SU-DHL-6 (cell line): Measurements from ENCODE around the gene MTMR10.
A peak's percentile ranks its signal among the peaks of the same experiment; 100 is the strongest.

Experiments
- H2AFZ ChIP-seq: fragments of 200-600 bp; sonication (generic); 2 replicates; pipeline ENCODE4 v1.6.1; 2014; ENCODE audit warnings: low read depth, mild to moderate bottlenecking, moderate library complexity, mixed read lengths, antibody characterized with exemption, low read length; ENCODE audit not compliant: severe bottlenecking
- H3F3A ChIP-seq: fragments of 200-600 bp; shearing (Covaris generic); 2 replicates; pipeline ENCODE4 v1.6.0; 2016; ENCODE audit warnings: antibody characterized with exemption, mild to moderate bottlenecking; ENCODE audit not compliant: insufficient read depth
- H3K27ac ChIP-seq: fragments of 200-600 bp; sonication (generic); 2 replicates; pipeline ENCODE4 v1.5.1; 2016; ENCODE audit warnings: low read depth, mild to moderate bottlenecking, low read length, moderate library complexity, mixed read lengths
- H3K27me3 ChIP-seq: fragments of 200-600 bp; sonication (generic), shearing (Covaris generic); 2 replicates; pipeline ENCODE4 v1.6.0; 2014; ENCODE audit warnings: mild to moderate bottlenecking, low read length
- H3K36me3 ChIP-seq: fragments of 200-600 bp; sonication (generic); 2 replicates; pipeline ENCODE4 v1.6.1; 2014; ENCODE audit warnings: mild to moderate bottlenecking, low read length, mixed read lengths
- H3K4me2 ChIP-seq: fragments of 300-600, 200-600 bp; shearing (Covaris generic), sonication (generic); 2 replicates; pipeline ENCODE4 v1.6.0; 2014; ENCODE audit warnings: low read length, low read depth, mild to moderate bottlenecking; ENCODE audit not compliant: poor library complexity, severe bottlenecking
- H3K4me3 ChIP-seq: fragments of 200-600 bp; sonication (generic); 2 replicates; pipeline ENCODE4 v1.5.1; 2014; ENCODE audit warnings: antibody characterized with exemption, low read length, mild to moderate bottlenecking, mixed read lengths; ENCODE audit not compliant: insufficient read depth, poor library complexity, severe bottlenecking
- H3K79me2 ChIP-seq: fragments of 200-600 bp; sonication (generic); 2 replicates; pipeline ENCODE4 v1.6.1; 2014; ENCODE audit warnings: mild to moderate bottlenecking, low read length, moderate library complexity; ENCODE audit not compliant: insufficient read depth
- H3K9ac ChIP-seq: fragments of 200-600 bp; sonication (generic); 2 replicates; pipeline ENCODE4 v1.7.0; 2014; ENCODE audit warnings: mild to moderate bottlenecking, low read length
- H3K9me2 ChIP-seq: fragments of 200-600 bp; sonication (generic); replicated peaks from 2 replicates; pipeline ENCODE4 v1.6.1; 2014; ENCODE audit warnings: low read length; ENCODE audit not compliant: insufficient read depth
- H3K9me3 ChIP-seq: fragments of 200-600 bp; sonication (generic); 2 replicates; pipeline ENCODE4 v1.6.1; 2014; ENCODE audit warnings: low read length, mixed read lengths; ENCODE audit not compliant: insufficient read depth
- H4K20me1 ChIP-seq: fragments of 200-600 bp; sonication (generic); 2 replicates; pipeline ENCODE4 v1.6.1; 2014; ENCODE audit warnings: low read depth, mild to moderate bottlenecking, antibody characterized with exemption, low read length, moderate library complexity, mixed read lengths
- CTCF ChIP-seq: fragments of 200-600 bp; sonication (generic); IDR thresholded peaks from one replicate; pipeline ENCODE4 v1.5.1; 2017; ENCODE audit warnings: antibody characterized with exemption, mild to moderate bottlenecking, low read length, moderate library complexity; ENCODE audit not compliant: insufficient read depth, poor library complexity, severe bottlenecking
- EZH2phosphoT487 ChIP-seq: fragments of 200-600 bp; sonication (generic), shearing (Covaris generic); conservative IDR thresholded peaks from 2 replicates; pipeline ENCODE4 v1.6.1; 2018; ENCODE audit warnings: mild to moderate bottlenecking, antibody characterized with exemption, low read length, moderate library complexity, mixed read lengths

Gene MTMR10

GRCh38 chr15:31004220-31004733, 12.8 kb upstream of the MTMR10 start:
- no peaks in the 10 kb centered on the region for H3K27me3 ChIP-seq
- no peaks in the 10 kb centered on the region for H3K9me3 ChIP-seq
- H3F3A ChIP-seq, result peaks cover 6% of the 10 kb centered on the region; the same call in 1 of the 2 replicates
- no peak overlapping the region for H2AFZ ChIP-seq
- H4K20me1 ChIP-seq, result no peaks in the 10 kb centered on the region
- H3K79me2 ChIP-seq, result no peaks in the 10 kb centered on the region
- H3K36me3 ChIP-seq, result no peaks in the 10 kb centered on the region
- peak overlapping the region; percentile 26; the same call in 1 of the 2 replicates for H3K9ac ChIP-seq
- H3K27ac ChIP-seq, result no peak overlapping the region
- no peak for TF ChIP-seq EZH2phosphoT487
- no peak for TF ChIP-seq CTCF
- peak overlapping the region; percentile 47 for H3K4me2 ChIP-seq
- no peaks in the 10 kb centered on the region for H3K9me2 ChIP-seq
- H3K4me3 ChIP-seq, result no peak overlapping the region

GRCh38 chr15:31001702-31002101, 10.3 kb upstream of the MTMR10 start:
- no peak overlapping the region for H3K27ac ChIP-seq
- no peak overlapping the region for H3K9ac ChIP-seq
- peaks cover 6% of the 10 kb centered on the region; the same call in 1 of the 2 replicates for H3F3A ChIP-seq
- H3K79me2 ChIP-seq, result no peaks in the 10 kb centered on the region
- H3K27me3 ChIP-seq, result no peaks in the 10 kb centered on the region
- no peaks in the 10 kb centered on the region for H3K9me3 ChIP-seq
- H2AFZ ChIP-seq, result no peak overlapping the region
- no peaks in the 10 kb centered on the region for H3K9me2 ChIP-seq
- no peak overlapping the region for H3K4me2 ChIP-seq
- H4K20me1 ChIP-seq, result no peaks in the 10 kb centered on the region
- TF ChIP-seq CTCF (no peak), EZH2phosphoT487 (no peak)
- no peaks in the 10 kb centered on the region for H3K36me3 ChIP-seq
- no peak overlapping the region for H3K4me3 ChIP-seq

DNA sequence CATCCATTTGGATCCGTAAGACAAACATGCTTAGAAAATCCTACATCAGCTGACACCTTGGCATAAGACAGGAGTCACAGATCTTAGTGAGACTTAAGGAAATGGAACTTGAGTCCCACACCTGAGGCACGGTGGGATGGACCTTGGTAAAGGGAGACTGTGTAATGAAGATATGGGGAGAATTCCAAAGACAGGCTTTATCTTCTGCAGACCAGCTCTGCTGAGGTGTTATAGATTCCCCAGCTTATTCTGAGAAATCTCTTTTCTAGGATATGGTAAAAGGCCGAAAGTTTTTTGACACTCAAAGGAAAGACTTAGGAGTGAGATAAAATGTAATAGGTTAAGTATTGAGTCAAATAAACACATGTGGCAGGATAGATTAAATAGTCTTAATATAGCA, 8.3 kb upstream of the MTMR10 start:
- TF ChIP-seq EZH2phosphoT487 (no peak), CTCF (no peak)
- no peak overlapping the region for H3K4me2 ChIP-seq
- no peaks in the 10 kb centered on the region for H3K9me3 ChIP-seq
- no peak overlapping the region for H2AFZ ChIP-seq
- no peak overlapping the region for H3K4me3 ChIP-seq
- H3K27me3 ChIP-seq, result no peaks in the 10 kb centered on the region
- H3F3A ChIP-seq, result peaks cover 6% of the 10 kb centered on the region; the same call in 1 of the 2 replicates
- H3K9me2 ChIP-seq, result no peaks in the 10 kb centered on the region
- no peak overlapping the region for H3K9ac ChIP-seq
- H3K36me3 ChIP-seq, result no peaks in the 10 kb centered on the region
- no peaks in the 10 kb centered on the region for H3K79me2 ChIP-seq
- H4K20me1 ChIP-seq, result no peaks in the 10 kb centered on the region
- H3K27ac ChIP-seq, result no peak overlapping the region

- no peak for TF ChIP-seq EZH2phosphoT487
- TF ChIP-seq CTCF, result no peak
- no peaks in the 10 kb centered on the region for H3K27me3 ChIP-seq
- no peak overlapping the region for H3K27ac ChIP-seq
- no peaks in the 10 kb centered on the region for H3K9me2 ChIP-seq
- H3K9ac ChIP-seq, result no peak overlapping the region
- H3K4me2 ChIP-seq, result no peak overlapping the region
- peaks cover 7% of the 10 kb centered on the region for H3F3A ChIP-seq
- H3K36me3 ChIP-seq, result no peaks in the 10 kb centered on the region
- H3K9me3 ChIP-seq, result no peaks in the 10 kb centered on the region
- no peaks in the 10 kb centered on the region for H3K79me2 ChIP-seq
- H3K4me3 ChIP-seq, result no peak overlapping the region
- H2AFZ ChIP-seq, result no peak overlapping the region
- H4K20me1 ChIP-seq, result no peaks in the 10 kb centered on the region
These were observed 5.8 kb upstream of the MTMR10 start for GRCh38 chr15:30997270-30997669.
